ENCODE data around the gene GGNBP2. TPM values are rescaled to one million over a fixed set of nuclear protein-coding genes. Genes with fewer than 3 reads are reported as not detected.
A peak's percentile ranks its signal among the peaks of the same experiment; 100 is the strongest.

The GGNBP2 gene
- total and polyA plus RNA-seq, 2 experiments from 2014 or later, result 48.1 to 54.3 TPM

DNA sequence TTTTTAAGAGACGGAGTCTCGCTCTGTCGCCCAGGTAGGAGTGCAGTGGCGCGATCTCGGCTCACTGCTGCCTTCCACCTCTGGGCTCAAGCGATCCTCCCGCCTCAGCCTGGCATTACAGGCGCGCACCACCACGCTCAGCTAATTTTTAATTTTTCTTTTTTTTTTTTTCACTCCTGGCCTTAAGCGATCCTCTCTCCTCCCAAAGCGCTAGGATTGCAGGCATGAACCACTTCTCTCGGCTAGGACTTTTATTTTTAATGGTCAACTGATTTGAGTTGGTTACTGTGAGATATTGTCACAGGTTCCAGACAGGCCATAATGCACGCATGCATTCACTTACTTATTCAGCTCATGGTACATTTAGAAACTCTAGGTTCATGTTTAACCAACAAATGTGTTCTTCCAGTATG is 9.0 kb upstream of the GGNBP2 start:
- Histone ChIP-seq H3K36me3 (peaks cover 5% of the 10 kb centered on the region), H3K9me3 (ENCODE audit: low read depth) (no peaks in the 10 kb centered on the region), H3K4me3 (peak overlapping the region; percentile 67), H3K27ac (peak overlapping the region; percentile 86), H3K4me1 (ENCODE audit: low read depth) (no peaks in the 10 kb centered on the region), H3K27me3 (no peaks in the 10 kb centered on the region)
- TF ChIP-seq CTCF (IDR thresholded peaks at IDR 0.05; ENCODE audit: low read depth, low read length), result no peak
- no peak for DNase-seq (ENCODE audit: low read depth in 1 of 2, low spot score in 1 of 2)

GRCh38 chr17:36540696-36541095 is 4.0 kb upstream of the GGNBP2 start:
- Histone ChIP-seq H3K36me3 (no peaks in the 10 kb centered on the region), H3K4me1 (ENCODE audit: low read depth) (peaks cover 3% of the 10 kb centered on the region), H3K27ac (no peak overlapping the region), H3K9me3 (ENCODE audit: low read depth) (no peaks in the 10 kb centered on the region), H3K27me3 (no peaks in the 10 kb centered on the region), H3K4me3 (no peak overlapping the region)
- no peak for TF ChIP-seq CTCF (IDR thresholded peaks at IDR 0.05; ENCODE audit: low read depth, low read length)
- no peak for DNase-seq (ENCODE audit: low read depth in 1 of 2, low spot score in 1 of 2)

DNA sequence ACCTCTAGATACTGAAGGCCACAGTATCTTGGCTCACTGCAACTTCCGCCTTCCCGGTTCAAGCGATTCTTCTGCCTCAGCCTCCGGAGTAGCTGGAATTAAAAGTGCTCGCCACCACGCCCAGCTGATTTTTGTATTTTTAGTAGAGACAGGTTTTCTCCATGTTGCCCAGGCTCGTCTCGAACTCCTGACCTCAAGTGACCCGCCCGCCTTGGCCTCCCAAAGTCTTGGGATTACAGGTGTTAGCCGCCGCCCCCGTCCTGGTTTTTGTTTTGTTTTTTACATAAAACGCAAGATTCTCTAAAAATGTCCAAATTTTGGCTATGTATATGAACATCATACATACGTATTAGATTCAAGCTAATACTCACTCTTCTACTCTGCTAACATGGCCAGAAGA is 2.0 kb upstream of the GGNBP2 start:
- no peaks in the 10 kb centered on the region for H3K9me3 ChIP-seq (ENCODE audit: low read depth)
- no peak overlapping the region for H3K27ac ChIP-seq
- peaks cover 18% of the 10 kb centered on the region for H3K4me1 ChIP-seq (ENCODE audit: low read depth)
- H3K36me3 ChIP-seq, result no peaks in the 10 kb centered on the region
- DNase-seq (ENCODE audit: low read depth in 1 of 2, low spot score in 1 of 2), result no peak
- H3K4me3 ChIP-seq, result no peak overlapping the region
- no peak for TF ChIP-seq CTCF (IDR thresholded peaks at IDR 0.05; ENCODE audit: low read depth, low read length)
- no peaks in the 10 kb centered on the region for H3K27me3 ChIP-seq

GRCh38 chr17:36544044-36544306 is 744 bp upstream of the GGNBP2 start:
- Histone ChIP-seq H3K9me3 (ENCODE audit: low read depth) (no peaks in the 10 kb centered on the region), H3K4me3 (peak overlapping the region; percentile 72), H3K27ac (peak overlapping the region; percentile 96), H3K27me3 (no peaks in the 10 kb centered on the region), H3K4me1 (ENCODE audit: low read depth) (peaks cover 19% of the 10 kb centered on the region), H3K36me3 (no peaks in the 10 kb centered on the region)
- TF ChIP-seq CTCF (IDR thresholded peaks at IDR 0.05; ENCODE audit: low read depth, low read length), result no peak
- DNase-seq (ENCODE audit: low read depth in 1 of 2, low spot score in 1 of 2), result peak; percentile 53 to 66

GRCh38 chr17:36545077-36545464 is 352 bp downstream of the GGNBP2 start:
- H3K27ac ChIP-seq, result peak overlapping the region; percentile 96
- H3K9me3 ChIP-seq (ENCODE audit: low read depth), result no peaks in the 10 kb centered on the region
- DNase-seq (ENCODE audit: low read depth in 1 of 2, low spot score in 1 of 2), result no peak
- H3K4me1 ChIP-seq (ENCODE audit: low read depth), result peaks cover 19% of the 10 kb centered on the region
- peak overlapping the region; percentile 72 for H3K4me3 ChIP-seq
- H3K36me3 ChIP-seq, result no peaks in the 10 kb centered on the region
- no peaks in the 10 kb centered on the region for H3K27me3 ChIP-seq
- TF ChIP-seq CTCF (IDR thresholded peaks at IDR 0.05; ENCODE audit: low read depth, low read length), result no peak
